SK-N-SH treated with all-trans-retinoic acid at 6 μM for 48 hours (cell line): Measurements from ENCODE around the gene SLC45A1.

Experiments
- ATAC-seq: fragments of 200-7000 bp; cut with Tn5 transposase; 3 replicates; pipeline ENCODE4 v1.9.1; 2020; ENCODE audit warnings: mild to moderate bottlenecking, moderate library complexity
- ARNTL ChIP-seq: fragments of 450-650 bp; formaldehyde crosslinking; IDR thresholded peaks from 2 replicates; pipeline ENCODE4 v1.5.0; 2020; ENCODE audit warnings: low read depth, mild to moderate bottlenecking, moderate library complexity, borderline replicate concordance
- BACH2 ChIP-seq: fragments of 250-450 bp; sonication (Bioruptor Pico); IDR thresholded peaks from 2 replicates; pipeline ENCODE4 v1.9.0; 2021; ENCODE audit warnings: mild to moderate bottlenecking, borderline replicate concordance
- CSDC2 ChIP-seq: fragments of 250-450 bp; sonication (Bioruptor Pico); IDR thresholded peaks from 2 replicates; pipeline ENCODE4 v1.5.0; 2020; ENCODE audit warnings: mild to moderate bottlenecking, moderate library complexity
- ESRRG ChIP-seq: fragments of 250-450 bp; sonication (Bioruptor Pico); IDR thresholded peaks from 2 replicates; pipeline ENCODE4 v1.6.1; 2021; ENCODE audit warnings: mild to moderate bottlenecking
- ISL1 ChIP-seq: fragments of 250-450 bp; sonication (Bioruptor Pico); IDR thresholded peaks from 2 replicates; pipeline ENCODE4 v2.1.2; 2022; ENCODE audit warnings: mild to moderate bottlenecking, moderate library complexity
- OSR1 ChIP-seq: fragments of 250-450 bp; sonication (Bioruptor Pico); IDR thresholded peaks from 2 replicates; pipeline ENCODE4 v1.8.0; 2022; ENCODE audit warnings: moderate library complexity, mild to moderate bottlenecking, inconsistent platforms
- PPARA ChIP-seq: fragments of 250-450 bp; sonication (Bioruptor Pico); IDR thresholded peaks from 2 replicates; pipeline ENCODE4 v1.5.0; 2020; ENCODE audit warnings: mild to moderate bottlenecking, borderline replicate concordance
- RARB ChIP-seq: fragments of 250-450 bp; sonication (Bioruptor Pico); IDR thresholded peaks from 2 replicates; pipeline ENCODE4 v1.8.0; 2021; ENCODE audit warnings: mild to moderate bottlenecking, moderate library complexity
- SNAI2 ChIP-seq: fragments of 250-450 bp; sonication (Bioruptor Pico); IDR thresholded peaks from 2 replicates; pipeline ENCODE4 v1.5.0; 2020; ENCODE audit warnings: mild to moderate bottlenecking, moderate library complexity
- TCF4 ChIP-seq: fragments of 250-450 bp; sonication (Bioruptor Pico); IDR thresholded peaks from 2 replicates; pipeline ENCODE4 v1.8.0; 2021; ENCODE audit warnings: mild to moderate bottlenecking, moderate library complexity, borderline replicate concordance
- TOX ChIP-seq: fragments of 250-450 bp; sonication (Bioruptor Pico); IDR thresholded peaks from 2 replicates; pipeline ENCODE4 v1.8.0; 2021; ENCODE audit warnings: mild to moderate bottlenecking, moderate library complexity, borderline replicate concordance
- ZC3H10 ChIP-seq: fragments of 250-450 bp; sonication (Bioruptor Pico); IDR thresholded peaks from 2 replicates; pipeline ENCODE4 v1.5.1; 2021; ENCODE audit warnings: mild to moderate bottlenecking, moderate library complexity
- ZFP3 ChIP-seq: fragments of 250-450 bp; sonication (Bioruptor Pico); IDR thresholded peaks from 2 replicates; pipeline ENCODE4 v1.5.0; 2020; ENCODE audit warnings: mild to moderate bottlenecking, moderate library complexity
- ZFP30 ChIP-seq: fragments of 450-650 bp; formaldehyde crosslinking; IDR thresholded peaks from 2 replicates; pipeline ENCODE4 v1.5.0; 2022; ENCODE audit warnings: mild to moderate bottlenecking, moderate library complexity
- ZNF565 ChIP-seq: fragments of 450-650 bp; formaldehyde crosslinking; conservative IDR thresholded peaks from 2 replicates; pipeline ENCODE4 v1.5.0; 2020; ENCODE audit warnings: low read depth, mild to moderate bottlenecking, moderate library complexity
- ZNF70 ChIP-seq: fragments of 450-650 bp; formaldehyde crosslinking; IDR thresholded peaks from 2 replicates; pipeline ENCODE4 v1.5.0; 2020; ENCODE audit warnings: mild to moderate bottlenecking, moderate library complexity
- ZNF8 ChIP-seq: fragments of 450-650 bp; formaldehyde crosslinking; IDR thresholded peaks from 2 replicates; pipeline ENCODE4 v1.5.0; 2020; ENCODE audit warnings: mild to moderate bottlenecking, moderate library complexity
- TF ChIP-seq, protein P1 (sequence below): fragments of 250-450 bp; sonication (Bioruptor Pico); IDR thresholded peaks from 2 replicates; pipeline ENCODE4 v1.8.0; 2020; ENCODE audit warnings: mild to moderate bottlenecking, moderate library complexity, borderline replicate concordance
- TF ChIP-seq, protein P2 (sequence below): fragments of 250-450 bp; sonication (Bioruptor Pico); IDR thresholded peaks from 2 replicates; pipeline ENCODE4 v1.8.0; 2021; ENCODE audit warnings: low read depth, mild to moderate bottlenecking, moderate library complexity, borderline replicate concordance
- TF ChIP-seq, protein P3 (sequence below): fragments of 250-450 bp; sonication (Bioruptor Pico); IDR thresholded peaks from 2 replicates; pipeline ENCODE4 v1.5.0; 2020; ENCODE audit warnings: mild to moderate bottlenecking, moderate library complexity
- TF ChIP-seq, protein P4 (sequence below): fragments of 250-450 bp; sonication (Bioruptor Pico); IDR thresholded peaks from 2 replicates; pipeline ENCODE4 v1.5.1; 2020; ENCODE audit warnings: low read depth, mild to moderate bottlenecking, moderate library complexity

SLC45A1 gene

DNA sequence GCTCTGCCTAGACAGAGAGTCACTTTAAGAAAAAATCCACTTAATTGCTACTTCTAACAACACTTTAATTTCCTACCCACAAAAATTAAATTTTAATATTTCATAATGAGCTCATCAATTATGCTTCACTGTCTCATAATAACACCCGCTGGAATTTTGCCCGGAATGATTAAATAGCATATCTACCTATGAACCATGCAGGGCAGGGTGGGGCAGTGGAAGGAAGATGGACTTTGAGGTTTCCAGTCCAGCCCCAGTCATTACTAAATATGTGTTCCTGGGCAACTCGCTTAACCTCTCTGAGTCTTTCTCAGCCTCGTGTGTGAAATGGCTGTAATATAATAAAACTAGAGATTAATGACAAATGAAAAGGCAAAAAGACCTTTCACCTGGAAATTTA lies 32.8 kb upstream of the SLC45A1 start:
- no peak for ATAC-seq
- TF ChIP-seq, protein P1, sequence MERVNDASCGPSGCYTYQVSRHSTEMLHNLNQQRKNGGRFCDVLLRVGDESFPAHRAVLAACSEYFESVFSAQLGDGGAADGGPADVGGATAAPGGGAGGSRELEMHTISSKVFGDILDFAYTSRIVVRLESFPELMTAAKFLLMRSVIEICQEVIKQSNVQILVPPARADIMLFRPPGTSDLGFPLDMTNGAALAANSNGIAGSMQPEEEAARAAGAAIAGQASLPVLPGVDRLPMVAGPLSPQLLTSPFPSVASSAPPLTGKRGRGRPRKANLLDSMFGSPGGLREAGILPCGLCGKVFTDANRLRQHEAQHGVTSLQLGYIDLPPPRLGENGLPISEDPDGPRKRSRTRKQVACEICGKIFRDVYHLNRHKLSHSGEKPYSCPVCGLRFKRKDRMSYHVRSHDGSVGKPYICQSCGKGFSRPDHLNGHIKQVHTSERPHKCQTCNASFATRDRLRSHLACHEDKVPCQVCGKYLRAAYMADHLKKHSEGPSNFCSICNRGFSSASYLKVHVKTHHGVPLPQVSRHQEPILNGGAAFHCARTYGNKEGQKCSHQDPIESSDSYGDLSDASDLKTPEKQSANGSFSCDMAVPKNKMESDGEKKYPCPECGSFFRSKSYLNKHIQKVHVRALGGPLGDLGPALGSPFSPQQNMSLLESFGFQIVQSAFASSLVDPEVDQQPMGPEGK (CRISPR knock-in tag): no peak
- TF ChIP-seq, protein P2, sequence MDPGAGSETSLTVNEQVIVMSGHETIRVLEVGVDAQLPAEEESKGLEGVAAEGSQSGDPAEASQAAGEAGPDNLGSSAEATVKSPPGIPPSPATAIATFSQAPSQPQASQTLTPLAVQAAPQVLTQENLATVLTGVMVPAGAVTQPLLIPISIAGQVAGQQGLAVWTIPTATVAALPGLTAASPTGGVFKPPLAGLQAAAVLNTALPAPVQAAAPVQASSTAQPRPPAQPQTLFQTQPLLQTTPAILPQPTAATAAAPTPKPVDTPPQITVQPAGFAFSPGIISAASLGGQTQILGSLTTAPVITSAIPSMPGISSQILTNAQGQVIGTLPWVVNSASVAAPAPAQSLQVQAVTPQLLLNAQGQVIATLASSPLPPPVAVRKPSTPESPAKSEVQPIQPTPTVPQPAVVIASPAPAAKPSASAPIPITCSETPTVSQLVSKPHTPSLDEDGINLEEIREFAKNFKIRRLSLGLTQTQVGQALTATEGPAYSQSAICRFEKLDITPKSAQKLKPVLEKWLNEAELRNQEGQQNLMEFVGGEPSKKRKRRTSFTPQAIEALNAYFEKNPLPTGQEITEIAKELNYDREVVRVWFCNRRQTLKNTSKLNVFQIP: no peak
- TF ChIP-seq ZFP30 (CRISPR knock-in tag) (no peak), PPARA (CRISPR knock-in tag) (no peak), SNAI2 (CRISPR knock-in tag) (no peak), ZC3H10 (CRISPR knock-in tag) (no peak), OSR1 (CRISPR knock-in tag) (no peak), RARB (CRISPR knock-in tag) (no peak), CSDC2 (CRISPR knock-in tag) (no peak), ISL1 (CRISPR knock-in tag) (no peak), TCF4 (CRISPR knock-in tag) (no peak), ZNF565 (CRISPR knock-in tag) (no peak), ESRRG (no peak), TOX (no peak), ZNF8 (CRISPR knock-in tag) (no peak)
- TF ChIP-seq, protein P3, sequence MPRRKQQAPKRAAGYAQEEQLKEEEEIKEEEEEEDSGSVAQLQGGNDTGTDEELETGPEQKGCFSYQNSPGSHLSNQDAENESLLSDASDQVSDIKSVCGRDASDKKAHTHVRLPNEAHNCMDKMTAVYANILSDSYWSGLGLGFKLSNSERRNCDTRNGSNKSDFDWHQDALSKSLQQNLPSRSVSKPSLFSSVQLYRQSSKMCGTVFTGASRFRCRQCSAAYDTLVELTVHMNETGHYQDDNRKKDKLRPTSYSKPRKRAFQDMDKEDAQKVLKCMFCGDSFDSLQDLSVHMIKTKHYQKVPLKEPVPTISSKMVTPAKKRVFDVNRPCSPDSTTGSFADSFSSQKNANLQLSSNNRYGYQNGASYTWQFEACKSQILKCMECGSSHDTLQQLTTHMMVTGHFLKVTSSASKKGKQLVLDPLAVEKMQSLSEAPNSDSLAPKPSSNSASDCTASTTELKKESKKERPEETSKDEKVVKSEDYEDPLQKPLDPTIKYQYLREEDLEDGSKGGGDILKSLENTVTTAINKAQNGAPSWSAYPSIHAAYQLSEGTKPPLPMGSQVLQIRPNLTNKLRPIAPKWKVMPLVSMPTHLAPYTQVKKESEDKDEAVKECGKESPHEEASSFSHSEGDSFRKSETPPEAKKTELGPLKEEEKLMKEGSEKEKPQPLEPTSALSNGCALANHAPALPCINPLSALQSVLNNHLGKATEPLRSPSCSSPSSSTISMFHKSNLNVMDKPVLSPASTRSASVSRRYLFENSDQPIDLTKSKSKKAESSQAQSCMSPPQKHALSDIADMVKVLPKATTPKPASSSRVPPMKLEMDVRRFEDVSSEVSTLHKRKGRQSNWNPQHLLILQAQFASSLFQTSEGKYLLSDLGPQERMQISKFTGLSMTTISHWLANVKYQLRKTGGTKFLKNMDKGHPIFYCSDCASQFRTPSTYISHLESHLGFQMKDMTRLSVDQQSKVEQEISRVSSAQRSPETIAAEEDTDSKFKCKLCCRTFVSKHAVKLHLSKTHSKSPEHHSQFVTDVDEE (CRISPR knock-in tag): no peak
- TF ChIP-seq, protein P4, sequence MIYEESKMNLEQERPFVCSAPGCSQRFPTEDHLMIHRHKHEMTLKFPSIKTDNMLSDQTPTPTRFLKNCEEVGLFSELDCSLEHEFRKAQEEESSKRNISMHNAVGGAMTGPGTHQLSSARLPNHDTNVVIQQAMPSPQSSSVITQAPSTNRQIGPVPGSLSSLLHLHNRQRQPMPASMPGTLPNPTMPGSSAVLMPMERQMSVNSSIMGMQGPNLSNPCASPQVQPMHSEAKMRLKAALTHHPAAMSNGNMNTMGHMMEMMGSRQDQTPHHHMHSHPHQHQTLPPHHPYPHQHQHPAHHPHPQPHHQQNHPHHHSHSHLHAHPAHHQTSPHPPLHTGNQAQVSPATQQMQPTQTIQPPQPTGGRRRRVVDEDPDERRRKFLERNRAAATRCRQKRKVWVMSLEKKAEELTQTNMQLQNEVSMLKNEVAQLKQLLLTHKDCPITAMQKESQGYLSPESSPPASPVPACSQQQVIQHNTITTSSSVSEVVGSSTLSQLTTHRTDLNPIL (CRISPR knock-in tag): no peak

DNA sequence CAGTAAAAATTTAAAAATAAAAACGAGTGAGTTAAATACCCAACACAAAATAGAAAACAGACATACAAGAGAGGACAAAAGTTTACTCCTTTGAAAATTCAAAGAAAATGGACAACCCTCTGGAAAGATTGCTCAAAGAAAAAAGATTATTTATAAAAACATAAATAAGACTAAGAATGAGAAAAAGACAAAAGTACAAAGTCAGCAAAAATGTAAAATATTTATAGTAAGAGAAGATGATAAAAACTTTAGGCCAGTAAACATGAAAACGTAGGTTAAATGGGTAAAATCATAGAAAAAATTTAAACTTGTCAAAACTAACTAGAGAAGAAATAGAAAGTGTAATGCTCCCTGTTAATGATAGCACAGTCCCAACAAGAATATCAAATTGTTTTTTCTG lies 31.9 kb upstream of the SLC45A1 start:
- TF ChIP-seq ISL1 (CRISPR knock-in tag) (no peak), ZFP30 (CRISPR knock-in tag) (no peak), ARNTL (CRISPR knock-in tag) (no peak), ZNF70 (CRISPR knock-in tag) (no peak), ZFP3 (CRISPR knock-in tag) (no peak), OSR1 (CRISPR knock-in tag) (no peak), TCF4 (CRISPR knock-in tag) (no peak), TOX (no peak), BACH2 (CRISPR knock-in tag) (no peak), SNAI2 (CRISPR knock-in tag) (no peak), CSDC2 (CRISPR knock-in tag) (no peak)
- TF ChIP-seq, protein P2: no peak
- TF ChIP-seq, protein P4 (CRISPR knock-in tag): no peak
- TF ChIP-seq, protein P3 (CRISPR knock-in tag): no peak
- TF ChIP-seq, protein P1 (CRISPR knock-in tag): no peak
- TF ChIP-seq, all 23 proteins: peak for 0
- ATAC-seq: no peak
